K562 (cell line): ENCODE data around the gene RAB5B. TPM values are rescaled to one million over a fixed set of nuclear protein-coding genes. Genes with fewer than 3 reads are reported as not detected.

Experiments used
- BRD9 ChIP-seq: fragments of 450-650 bp; IDR thresholded peaks from 2 replicates; pipeline ENCODE4 v1.6.1; 2018; ENCODE audit warnings: low read depth; ENCODE audit not compliant: partially characterized antibody
- BRF1 ChIP-seq: IDR thresholded peaks from 3 replicates; pipeline ENCODE4 v1.6.1; 2011; ENCODE audit warnings: borderline replicate concordance, mild to moderate bottlenecking; ENCODE audit not compliant: insufficient read length; ENCODE audit errors: extremely low read depth
- ELF2 ChIP-seq: fragments of 250-450 bp; sonication (Bioruptor Pico); IDR thresholded peaks from 2 replicates; pipeline ENCODE4 v1.5.0; 2021; ENCODE audit warnings: mild to moderate bottlenecking
- ELK1 ChIP-seq: sonication (generic); formaldehyde crosslinking; IDR thresholded peaks from 2 replicates; pipeline ENCODE4 v1.8.1; 2022; ENCODE audit warnings: missing genetic modification reagents
- GABPB2 ChIP-seq: fragments of 250-450 bp; sonication (Bioruptor Pico); conservative IDR thresholded peaks from 2 replicates; pipeline ENCODE4 v1.5.1; 2021; ENCODE audit warnings: mild to moderate bottlenecking
- HEY1 ChIP-seq: fragments of 250-450 bp; sonication (Bioruptor Pico); IDR thresholded peaks from 2 replicates; pipeline ENCODE4 v1.5.0; 2020; ENCODE audit warnings: mild to moderate bottlenecking, moderate library complexity, borderline replicate concordance
- MYBL2 ChIP-seq, 2 experiments: fragments of 450-650 bp in 1 of 2; sonication (generic) in 1 of 2; formaldehyde crosslinking in 1 of 2; IDR thresholded peaks; 2 replicates each; pipeline versions ENCODE4 v1.6.1 to v1.8.1; 2017 to 2022; ENCODE audit warnings: borderline replicate concordance in 1 of 2, inconsistent platforms in 1 of 2, low read depth in 1 of 2, mild to moderate bottlenecking in 1 of 2, missing genetic modification reagents in 1 of 2, moderate library complexity in 1 of 2
- MYNN ChIP-seq, 2 experiments: sonication (generic); formaldehyde crosslinking in 1 of 2; IDR thresholded peaks; 2 replicates each; pipeline versions ENCODE4 v1.5.0 to v1.6.1; 2016 to 2020; ENCODE audit warnings: antibody characterized with exemption in 1 of 2, missing genetic modification reagents in 1 of 2
- NR4A1 ChIP-seq, 2 experiments: fragments of 250-450 bp in 1 of 2; fragments of 450-650 bp in 1 of 2; sonication (Bioruptor Pico) in 1 of 2; IDR thresholded peaks; 2 replicates each; pipeline versions ENCODE4 v1.4.0 to v1.6.1; 2016 to 2020; ENCODE audit warnings: mild to moderate bottlenecking in 2 of 2, missing compliant biosample characterization in 1 of 2, missing genetic modification characterization in 1 of 2, moderate library complexity in 1 of 2
- PHB ChIP-seq: fragments of 250-450 bp; sonication (Bioruptor Pico); IDR thresholded peaks from 2 replicates; pipeline ENCODE4 v1.5.0; 2021
- PHB2 ChIP-seq: fragments of 450-650 bp; IDR thresholded peaks from 2 replicates; pipeline ENCODE4 v1.6.1; 2017; ENCODE audit warnings: low read depth
- POLR2G ChIP-seq: fragments of 200-400 bp; formaldehyde crosslinking; IDR thresholded peaks from 2 replicates; pipeline ENCODE4 v1.6.1; 2017; ENCODE audit warnings: low read depth, mild to moderate bottlenecking, antibody characterized with exemption, low read length, moderate library complexity
- RBFOX2 ChIP-seq: fragments of 200-400 bp; formaldehyde crosslinking; IDR thresholded peaks from 2 replicates; pipeline ENCODE4 v1.6.1; 2017; ENCODE audit warnings: low read depth, mild to moderate bottlenecking, low read length, moderate library complexity
- TSHZ1 ChIP-seq: fragments of 250-450 bp; sonication (Bioruptor Pico); IDR thresholded peaks from 2 replicates; pipeline ENCODE4 v1.4.0; 2020; ENCODE audit warnings: mild to moderate bottlenecking, moderate library complexity
- ZBTB34 ChIP-seq: fragments of 250-450 bp; sonication (Bioruptor Pico); IDR thresholded peaks from 2 replicates; pipeline ENCODE4 v1.8.0; 2021; ENCODE audit warnings: mild to moderate bottlenecking, moderate library complexity
- ZNF592 ChIP-seq: fragments of 450-650 bp; IDR thresholded peaks from 2 replicates; pipeline ENCODE4 v1.6.1; 2017; ENCODE audit warnings: antibody characterized with exemption, mild to moderate bottlenecking
- ZNF699 ChIP-seq: fragments of 250-450 bp; sonication (Bioruptor Pico); IDR thresholded peaks from 2 replicates; pipeline ENCODE4 v1.8.0; 2021; ENCODE audit warnings: mild to moderate bottlenecking, moderate library complexity; ENCODE audit not compliant: insufficient replicate concordance
- polyA plus RNA-seq, 8 experiments: library from polyadenylated mRNA; depleted of rRNA in 4 of 8; stranded (reverse) in 5 of 8; unstranded in 3 of 8; fragments of >200 nt; fragmentation: Nextera tagmentation in 2 of 8; fragmentation: Illumina TruSeq in 1 of 8; extraction: Ambion mirVana in 2 of 8; extraction: Trizol in 1 of 8; gene quantifications; 2 replicates each; pipeline versions ENCODE4 v1.2.1 to v1.2.3, GENCODE V29; 2011 to 2014; ENCODE audit warnings: inconsistent platforms in 1 of 8, missing spikeins in 1 of 8
- total RNA-seq, 7 experiments: library from RNA; depleted of rRNA in 6 of 7; stranded (reverse); fragments of >200 nt in 6 of 7; fragmentation: Illumina TruSeq in 2 of 7; extraction: Trizol in 2 of 7; gene quantifications; 2 replicates each; pipeline versions ENCODE4 v1.2.1 to v1.2.3, GENCODE V29; 2011 to 2021; ENCODE audit warnings: low replicate concordance in 1 of 7

Gene RAB5B
- total and polyA plus RNA-seq, 9 of the 15 experiments (the other 6 are each of a cell fraction or from before 2014, with no cell fraction given): 6.8 to 73.8 (median 25.2) TPM

GRCh38 chr12:55996201-55996714 is 22.4 kb downstream of the RAB5B start (continued):
- TF ChIP-seq BRD9 (peak; percentile 60), ZNF592 (no peak), ELF2 (CRISPR knock-in tag) (no peak), ZBTB34 (CRISPR knock-in tag) (no peak), PHB (CRISPR knock-in tag) (no peak), PHB2 (peak; percentile 37; the same call in 1 of the 2 replicates), GABPB2 (no peak), MYBL2 (IDR thresholded peaks at IDR 0.05; ENCODE audit: low read depth) (no peak), MYBL2 (CRISPR knock-in tag; IDR thresholded peaks at IDR 0.05; ENCODE audit: borderline replicate concordance) (no peak), MYNN (IDR thresholded peaks at IDR 0.05) (no peak), MYNN (CRISPR knock-in tag; IDR thresholded peaks at IDR 0.05) (no peak), NR4A1 (CRISPR knock-in tag; IDR thresholded peaks at IDR 0.05) (no peak), NR4A1 (tag; IDR thresholded peaks at IDR 0.05) (no peak), TSHZ1 (no peak), ZNF699 (no peak), ELK1 (CRISPR knock-in tag) (no peak), BRF1 (no peak), RBFOX2 (no peak), POLR2G (no peak), HEY1 (peak; percentile 42; the same call in 1 of the 2 replicates)
